Bone marrow (tissue), 2 donors: ENCODE data around the gene UBL4A.
A peak's percentile ranks its signal among the peaks of the same experiment; 100 is the strongest.

Experiments used
- DNase-seq, 2 donors: peaks; one replicate each; lab custom pipeline; 2025; lab: John Stamatoyannopoulos, UW

UBL4A gene

DNA sequence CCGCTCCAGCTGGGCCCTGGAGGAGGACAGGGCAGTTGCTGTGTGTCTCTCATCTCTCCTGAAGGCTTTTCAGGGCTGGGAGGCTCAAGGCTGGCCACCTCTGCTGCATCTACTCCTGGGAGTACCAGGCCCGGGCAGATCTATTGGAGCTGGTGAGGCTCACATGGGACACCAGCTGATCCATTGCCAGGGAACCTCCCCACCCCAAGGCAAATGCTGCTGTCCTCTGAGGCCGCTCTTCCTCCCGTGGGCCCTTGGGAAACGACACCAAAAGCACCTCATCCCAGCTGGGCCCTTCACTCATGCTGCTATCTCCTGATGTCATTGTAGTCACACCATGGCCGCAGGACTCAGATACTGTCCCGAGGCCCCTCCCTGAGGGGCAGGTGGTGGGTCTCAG, 3.6 kb downstream of the UBL4A start:
- no peak for DNase-seq

DNA sequence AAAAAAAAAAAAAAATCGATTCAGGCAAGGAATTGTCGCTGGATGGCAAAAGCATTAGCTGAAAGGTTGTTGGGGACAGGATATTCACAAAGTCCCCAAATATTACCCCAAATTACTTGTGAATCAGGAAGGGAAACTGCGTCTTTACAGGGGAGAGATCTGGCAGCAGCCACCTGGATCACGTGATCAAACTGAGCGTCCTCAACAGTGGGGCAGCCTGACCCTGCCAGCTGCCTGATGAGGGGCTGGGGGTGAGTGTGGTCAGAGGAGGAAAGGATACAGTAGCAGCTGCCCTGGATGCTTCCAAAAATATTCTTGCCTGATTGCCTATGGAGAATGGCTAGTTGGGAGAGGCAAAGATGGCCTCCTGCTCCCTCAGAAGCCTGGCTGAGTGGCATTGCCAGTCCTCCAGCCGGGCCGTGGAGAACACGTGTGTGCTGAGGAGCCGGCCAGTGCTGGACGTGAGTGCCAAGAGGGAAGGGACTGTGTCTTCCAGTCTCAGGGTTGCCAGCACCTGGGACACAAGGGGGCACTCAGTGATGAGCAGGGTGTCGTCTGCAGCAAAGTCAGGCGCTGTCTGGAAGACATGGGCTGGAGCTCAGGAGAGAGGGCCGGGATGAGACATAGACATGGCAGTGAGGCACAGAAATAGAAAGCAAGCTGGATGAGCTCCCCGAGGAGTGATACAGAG, 4.4 kb downstream of the UBL4A start:
- DNase-seq: no peak

DNA sequence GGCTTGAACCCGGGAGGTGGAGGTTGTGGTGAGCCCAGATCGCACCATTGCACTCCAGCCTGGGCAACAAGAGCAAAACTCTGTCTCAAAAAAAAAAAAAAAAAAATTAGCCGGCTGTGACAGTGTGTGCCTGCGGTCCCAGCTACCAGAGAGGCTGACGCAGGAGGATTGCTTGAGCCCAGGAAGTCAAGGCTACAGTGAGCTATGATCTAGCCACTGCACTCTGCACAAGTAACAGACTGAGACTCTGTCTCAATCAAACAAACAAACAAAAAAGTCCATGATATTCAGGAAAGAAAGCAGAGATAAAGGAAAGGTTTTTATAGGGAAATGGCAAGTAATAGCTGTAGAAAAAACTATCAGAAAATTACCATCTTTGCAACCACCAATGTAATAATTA, 5.2 kb downstream of the UBL4A start:
- DNase-seq: no peak

DNA sequence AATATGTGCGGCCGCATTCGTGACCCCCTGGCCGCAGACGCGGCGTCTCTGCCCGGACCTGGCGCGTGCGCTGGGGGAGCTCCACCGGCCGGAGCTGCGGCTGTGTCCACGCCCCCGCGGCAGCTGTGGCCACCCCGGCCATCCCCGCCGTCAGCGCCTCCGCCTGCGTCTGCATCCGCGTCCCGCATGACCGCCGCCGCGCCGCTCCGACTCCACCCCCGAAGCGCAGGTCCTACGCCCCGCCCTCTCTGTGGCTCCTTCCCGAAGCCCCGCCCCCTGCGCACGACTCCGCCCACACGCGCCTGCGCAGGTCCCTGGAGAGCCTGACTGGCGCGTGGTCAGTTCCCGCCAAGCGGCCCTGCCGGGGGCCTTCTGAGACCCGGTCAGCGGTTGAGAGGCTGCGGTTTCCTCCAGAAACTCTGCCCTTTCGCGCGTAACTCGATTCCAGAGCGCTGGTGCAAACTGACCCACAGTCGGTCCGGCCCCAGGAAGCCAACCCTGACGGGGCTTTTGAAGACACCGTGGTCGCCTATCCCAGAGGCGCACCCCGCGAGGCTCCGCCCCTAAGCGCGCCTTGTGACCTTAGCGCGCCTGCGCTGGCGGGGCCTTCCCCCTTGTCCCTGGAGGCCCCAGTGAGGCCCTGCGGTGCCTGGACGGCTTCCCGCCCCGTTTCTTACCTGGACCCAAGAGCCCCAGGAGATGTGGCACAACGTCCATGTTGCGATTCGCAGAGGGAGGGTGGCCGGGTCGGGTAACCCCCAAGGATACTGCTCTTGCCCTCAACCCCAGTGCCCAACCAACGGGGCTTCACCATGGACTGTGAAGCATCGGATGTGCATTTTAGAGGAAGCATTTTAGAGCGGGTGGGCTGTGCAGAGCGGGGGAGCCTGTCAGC, 7.4 kb downstream of the UBL4A start, which contains the start of gene LAGE3:
Gene LAGE3 (minus strand): TSS at position 554 of the 895 bp plus-strand sequence. CDS start 366 bp downstream, at position 188.
- peak; percentile 78 to 80 for DNase-seq

DNA sequence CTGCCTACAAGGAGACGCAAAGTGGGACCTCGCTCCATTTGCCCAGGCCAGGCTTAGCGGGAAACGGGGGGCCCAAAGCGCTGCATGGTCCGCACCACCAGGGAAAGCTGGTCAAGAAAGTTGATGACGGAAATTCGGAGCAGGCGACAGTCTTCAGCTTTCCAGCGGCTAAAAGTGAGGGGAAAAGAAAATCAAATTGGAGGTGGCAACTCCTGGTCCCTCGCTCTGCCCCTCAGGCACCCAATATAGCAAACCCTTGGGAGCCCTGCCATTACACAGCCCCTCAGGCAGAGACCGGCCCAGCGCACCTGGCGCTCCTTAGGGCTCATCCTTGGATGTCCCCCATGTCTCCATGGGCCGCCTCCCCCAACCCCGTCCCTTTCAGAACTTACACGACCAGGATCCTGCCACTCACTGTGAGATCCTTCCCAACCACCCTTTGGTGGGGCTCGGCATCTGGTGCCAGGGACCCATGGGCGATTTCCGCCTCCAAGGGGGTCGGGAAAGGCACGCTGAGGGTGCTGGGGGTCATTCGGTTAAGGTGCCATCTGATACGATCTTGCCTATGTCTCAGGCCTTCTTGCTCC, 8.4 kb downstream of the UBL4A start:
- no peak for DNase-seq

GRCh38 chrX:154476821-154477220, 9.6 kb downstream of the UBL4A start:
- DNase-seq: no peak

- DNase-seq: no peak
Measured at GRCh38 chrX:154473683-154474082, 12.7 kb downstream of the UBL4A start.

DNA sequence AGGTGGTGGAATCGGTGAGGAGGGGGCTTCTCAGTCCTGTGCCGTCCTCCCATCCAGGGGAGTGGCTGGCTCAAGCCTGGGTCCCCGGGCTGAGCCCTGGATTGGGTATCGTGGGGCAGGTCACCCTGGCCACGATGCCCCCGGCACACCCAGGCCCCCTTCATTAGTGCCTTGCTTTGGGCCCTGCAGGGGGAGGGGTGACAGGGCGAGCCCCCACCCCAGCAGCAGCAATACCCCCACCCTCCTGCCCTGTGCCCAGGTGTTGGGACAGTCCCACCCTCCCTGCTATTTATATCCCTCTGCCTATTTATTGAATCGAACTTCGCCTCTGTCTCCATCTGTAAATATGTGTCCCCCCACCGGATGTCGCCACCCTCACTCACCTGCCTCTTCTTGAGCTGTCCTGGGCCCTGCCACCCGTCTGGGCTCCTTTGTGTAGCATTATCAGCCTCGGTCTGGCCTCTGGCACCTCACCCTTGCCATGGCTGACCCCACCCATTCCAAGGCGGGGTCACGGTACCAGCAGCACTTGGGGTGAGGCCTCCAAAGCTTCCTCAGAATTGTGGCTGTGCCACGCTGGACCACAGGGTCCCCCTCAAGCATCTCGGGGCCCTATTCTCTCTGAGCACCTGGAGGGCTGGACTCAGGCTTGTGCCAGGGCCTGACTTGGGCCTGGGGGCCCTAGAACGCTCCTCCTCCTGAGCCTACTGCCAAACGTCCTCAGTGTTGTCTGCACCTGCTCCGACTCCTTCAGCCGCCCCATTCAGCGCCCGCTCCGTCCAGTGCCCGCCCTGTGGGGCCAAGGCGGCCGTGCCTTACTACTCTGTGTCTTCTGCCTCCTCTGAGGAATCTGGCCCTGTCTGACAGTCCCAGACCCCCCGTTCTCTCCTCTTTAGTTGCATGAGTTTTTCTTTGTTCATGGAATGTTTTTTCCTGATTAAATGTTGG, 13.5 kb downstream of the UBL4A start:
- DNase-seq: no peak

DNA sequence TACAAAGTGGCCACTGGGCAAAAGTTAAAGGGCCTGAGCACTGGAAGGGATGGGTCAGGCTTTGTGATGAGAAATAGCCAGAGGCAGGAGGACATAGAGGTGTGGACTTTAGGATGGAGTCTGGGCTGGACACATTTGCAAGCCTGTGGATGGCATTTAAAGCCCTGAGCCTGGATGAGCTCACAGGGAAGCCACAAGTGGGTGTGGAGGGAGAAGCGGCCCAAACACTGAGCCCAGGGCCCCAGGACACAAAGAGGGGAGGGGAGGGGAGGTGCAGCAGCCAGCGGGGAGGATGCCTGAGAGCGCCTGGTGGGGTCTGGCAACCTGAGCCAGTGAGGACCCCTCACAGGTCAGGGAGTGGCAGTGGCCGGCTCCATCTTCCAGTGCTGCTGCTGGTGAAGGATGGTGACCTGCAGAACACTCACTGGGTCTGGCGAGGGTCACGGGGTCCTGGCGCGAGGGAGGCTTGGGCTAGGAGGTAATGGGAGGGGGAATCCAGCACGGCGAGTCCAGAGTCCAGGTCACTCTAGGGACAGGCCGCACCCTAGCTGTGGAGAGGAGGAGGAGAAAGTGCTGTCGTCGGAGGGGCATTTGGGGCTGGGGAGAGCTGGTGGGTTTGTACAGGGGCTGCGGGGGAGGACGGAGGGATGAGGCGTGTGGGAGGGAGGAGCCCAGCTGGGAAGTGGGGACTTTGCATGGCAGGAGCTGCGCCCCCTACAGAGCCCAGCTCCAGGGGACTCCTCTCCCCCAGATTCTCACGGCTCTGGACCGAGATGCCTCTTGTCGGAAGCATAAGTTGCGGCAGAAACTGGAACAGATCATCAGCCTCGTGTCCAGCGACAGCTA, 14.4 kb downstream of the UBL4A start:
- DNase-seq: no peak

DNA sequence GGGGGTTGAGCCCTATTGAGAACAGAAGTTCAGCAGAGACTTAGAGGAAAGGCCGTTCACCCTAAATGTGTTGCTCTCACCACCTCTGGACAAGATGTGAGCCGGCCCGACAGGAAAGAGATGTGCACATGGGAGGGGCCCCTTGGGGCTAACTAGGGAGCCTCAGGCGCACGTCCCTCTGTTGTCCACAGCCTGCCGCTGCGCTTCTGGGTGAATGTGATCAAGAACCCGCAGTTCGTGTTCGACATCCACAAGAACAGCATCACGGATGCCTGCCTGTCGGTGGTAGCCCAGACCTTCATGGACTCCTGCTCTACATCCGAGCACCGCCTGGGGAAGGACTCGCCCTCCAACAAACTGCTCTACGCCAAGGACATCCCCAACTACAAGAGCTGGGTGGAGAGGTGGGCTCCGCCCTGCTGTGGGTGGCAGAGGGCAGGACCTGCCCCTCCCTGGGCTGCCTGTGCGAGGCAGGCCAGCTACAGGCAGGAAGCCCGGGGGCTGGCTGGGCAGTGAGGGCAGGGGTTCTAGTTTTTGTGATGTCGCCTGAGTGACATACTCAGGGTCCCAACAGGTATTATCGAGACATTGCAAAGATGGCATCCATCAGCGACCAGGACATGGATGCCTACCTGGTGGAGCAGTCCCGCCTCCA, 15.4 kb downstream of the UBL4A start:
- DNase-seq: no peak

DNA sequence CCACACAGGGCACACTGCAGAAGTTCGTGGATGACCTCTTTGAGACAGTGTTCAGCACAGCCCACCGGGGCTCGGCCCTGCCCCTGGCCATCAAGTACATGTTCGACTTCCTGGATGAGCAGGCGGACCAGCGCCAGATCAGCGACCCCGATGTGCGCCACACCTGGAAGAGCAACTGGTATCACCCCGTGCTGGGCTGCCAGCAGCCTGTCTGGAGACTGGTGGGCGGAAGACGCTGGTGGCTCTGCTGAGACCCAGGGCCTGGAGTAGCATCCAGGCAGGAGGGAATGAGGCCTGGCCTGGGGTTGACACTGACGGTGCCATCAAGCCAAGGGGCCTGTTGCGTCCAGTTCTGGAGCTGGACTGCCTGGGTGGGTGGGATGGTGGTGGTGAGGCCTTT, 16.0 kb downstream of the UBL4A start:
- no peak for DNase-seq

- no peak for DNase-seq
Measured at GRCh38 chrX:154469880-154470279, 16.5 kb downstream of the UBL4A start.

DNA sequence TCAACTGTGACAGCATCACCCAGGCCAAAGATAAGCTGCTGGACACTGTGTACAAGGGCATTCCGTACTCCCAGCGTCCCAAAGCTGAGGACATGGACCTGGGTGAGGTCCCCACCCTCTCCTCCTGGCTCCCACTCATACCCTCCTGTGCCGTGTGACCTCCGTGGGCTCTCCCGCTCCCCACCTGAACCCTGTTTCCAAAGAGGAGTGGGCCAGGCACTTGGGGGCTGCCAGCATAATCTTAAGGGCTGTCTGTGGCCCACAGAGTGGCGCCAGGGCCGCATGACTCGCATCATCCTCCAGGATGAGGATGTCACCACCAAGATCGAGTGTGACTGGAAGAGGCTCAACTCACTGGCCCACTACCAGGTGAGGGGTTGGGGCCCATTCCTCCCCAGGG, 17.3 kb downstream of the UBL4A start:
- no peak for DNase-seq

GRCh38 chrX:154468217-154468616, 18.2 kb downstream of the UBL4A start:
- no peak for DNase-seq

DNA sequence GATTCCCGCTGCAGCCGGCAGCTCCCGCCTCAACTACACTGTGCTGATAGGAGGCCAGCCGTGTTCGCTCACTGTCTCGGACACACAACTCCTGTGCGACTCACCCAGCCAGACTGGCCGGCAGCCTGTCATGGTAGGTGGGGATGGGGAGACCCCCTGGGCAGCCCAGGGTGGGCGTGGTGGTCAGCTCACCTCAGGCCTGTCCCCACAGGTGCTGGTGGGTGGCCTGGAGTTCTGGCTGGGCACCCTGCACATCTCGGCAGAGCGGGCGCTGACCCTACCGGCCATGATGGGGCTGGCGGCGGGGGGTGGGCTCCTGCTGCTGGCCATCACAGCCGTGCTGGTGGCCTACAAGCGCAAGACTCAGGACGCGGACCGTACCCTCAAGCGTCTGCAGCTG, 18.9 kb downstream of the UBL4A start:
- DNase-seq: no peak

- no peak for DNase-seq
Measured at GRCh38 chrX:154466907-154467306, 19.5 kb downstream of the UBL4A start.

DNA sequence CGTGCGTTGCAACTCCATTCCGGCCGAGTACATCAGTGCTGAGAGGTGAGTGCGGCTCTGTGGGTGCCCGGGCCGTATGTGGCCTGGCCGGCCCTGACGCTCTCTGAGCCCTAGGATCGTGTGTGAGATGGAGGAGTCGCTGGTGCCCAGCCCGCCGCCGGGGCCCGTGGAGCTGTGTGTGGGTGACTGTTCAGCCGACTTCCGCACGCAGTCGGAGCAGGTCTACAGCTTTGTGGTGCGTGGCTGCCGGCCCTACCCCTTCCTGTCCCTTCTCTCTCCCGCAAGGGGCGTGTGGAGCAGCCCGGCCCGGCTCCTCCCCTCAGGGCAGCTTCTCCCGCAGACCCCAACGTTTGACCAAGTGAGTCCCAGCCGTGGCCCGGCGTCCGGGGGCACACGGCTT, 20.4 kb downstream of the UBL4A start:
- DNase-seq: no peak

- no peak for DNase-seq
Measured at GRCh38 chrX:154465601-154466000, 20.8 kb downstream of the UBL4A start.

DNA sequence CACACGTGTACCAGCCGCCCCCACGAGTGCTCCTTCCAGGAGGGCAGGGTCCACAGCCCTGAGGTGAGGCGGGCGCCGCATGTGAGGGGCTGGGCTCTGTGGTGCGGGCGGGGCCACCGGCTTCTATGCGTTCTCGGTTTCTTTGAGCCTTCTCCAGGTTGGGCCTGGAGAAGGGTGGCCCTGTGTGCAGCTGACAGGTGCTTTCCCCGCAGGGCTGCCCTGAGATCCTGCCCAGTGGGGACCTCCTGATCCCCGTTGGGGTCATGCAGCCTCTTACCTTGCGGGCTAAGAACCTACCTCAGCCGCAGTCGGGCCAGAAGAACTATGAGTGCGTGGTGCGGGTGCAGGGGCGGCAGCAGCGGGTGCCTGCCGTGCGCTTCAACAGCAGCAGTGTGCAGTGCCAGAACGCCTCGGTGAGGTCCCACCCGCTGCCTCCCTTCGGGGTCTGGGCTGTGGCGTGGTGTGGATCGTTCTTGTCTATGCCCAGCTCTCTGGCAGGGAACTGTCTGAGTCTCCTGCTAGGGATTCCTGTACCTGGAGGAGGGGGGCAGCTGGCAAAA, 21.5 kb downstream of the UBL4A start:
- no peak for DNase-seq

DNA sequence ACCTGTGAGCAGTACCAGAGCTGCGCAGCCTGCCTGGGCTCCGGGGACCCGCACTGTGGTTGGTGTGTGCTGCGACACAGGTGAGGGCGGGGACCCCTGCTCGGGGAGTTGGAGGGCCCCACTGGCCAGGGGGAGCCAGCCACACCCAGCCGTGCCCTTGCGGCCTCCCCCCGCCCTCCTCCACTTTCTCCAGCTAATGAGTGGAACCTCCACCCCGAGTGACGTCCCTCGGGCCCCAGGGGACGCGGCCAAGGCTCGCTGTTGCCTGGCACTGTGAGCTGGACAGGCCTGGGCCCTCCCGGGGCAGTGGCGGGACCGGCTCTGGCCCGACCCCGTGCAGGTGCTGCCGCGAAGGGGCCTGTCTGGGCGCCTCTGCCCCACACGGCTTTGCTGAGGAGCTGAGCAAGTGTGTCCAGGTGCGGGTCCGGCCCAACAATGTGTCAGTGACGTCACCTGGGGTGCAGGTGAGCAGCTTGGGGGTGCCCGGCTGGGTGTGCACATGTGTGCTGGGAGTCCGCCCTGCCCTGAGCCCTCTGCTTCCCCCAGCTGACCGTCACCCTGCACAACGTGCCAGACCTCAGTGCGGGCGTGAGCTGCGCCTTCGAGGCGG, 22.7 kb downstream of the UBL4A start:
- DNase-seq: no peak
